ENCODE measurements around the gene HTR4. TPM values are rescaled to one million over a fixed set of nuclear protein-coding genes. Genes with fewer than 3 reads are reported as not detected.
A peak's percentile ranks its signal among the peaks of the same experiment; 100 is the strongest.

Gene HTR4
- total RNA-seq, 6 donors from 2014 or later = 0.09 TPM; not detected in 5

GRCh38 chr5:148697180-148697808 lies 43.0 kb upstream of the HTR4 start:
- ATAC-seq (ENCODE audit: low FRiP score in 2 of 2) (peak; percentile 63 to 75), DNase-seq (no peak)
- H3K27me3 ChIP-seq = no peaks in the 10 kb centered on the region
- H3K4me1 ChIP-seq = no peaks in the 10 kb centered on the region
- H3K9me3 ChIP-seq = peaks cover 0 to 4% (median 0%) of the 10 kb centered on the region in 4 donors
- no peak overlapping the region for H3K4me3 ChIP-seq
- 69 to 71% methylated on average over 6 of the region's 6 CpGs for WGBS, 2 donors
- no peak for TF ChIP-seq CTCF (IDR thresholded peaks at IDR 0.05)
- TF ChIP-seq EP300 (IDR thresholded peaks at IDR 0.05) = no peak
- no peak for TF ChIP-seq POLR2A (IDR thresholded peaks at IDR 0.05)
- no peak for TF ChIP-seq POLR2AphosphoS5 (IDR thresholded peaks at IDR 0.05)
- no peaks in the 10 kb centered on the region for H3K36me3 ChIP-seq
- H3K27ac ChIP-seq = no peak overlapping the region

GRCh38 chr5:148696187-148697036 lies 42.1 kb upstream of the HTR4 start:
- no peak for DNase-seq
- no peaks in the 10 kb centered on the region for H3K27me3 ChIP-seq
- H3K27ac ChIP-seq = no peak overlapping the region
- no peaks in the 10 kb centered on the region for H3K36me3 ChIP-seq
- ATAC-seq (ENCODE audit: low FRiP score in 2 of 2) = no peak
- no peak overlapping the region for H3K4me3 ChIP-seq
- H3K9me3 ChIP-seq = no peaks in the 10 kb centered on the region
- TF ChIP-seq CTCF (IDR thresholded peaks at IDR 0.05) (no peak), POLR2AphosphoS5 (IDR thresholded peaks at IDR 0.05) (no peak), EP300 (IDR thresholded peaks at IDR 0.05) (no peak), POLR2A (IDR thresholded peaks at IDR 0.05) (no peak)
- H3K4me1 ChIP-seq = no peaks in the 10 kb centered on the region
- 85 to 93% methylated on average over 3 of the region's 3 CpGs for WGBS, 2 donors

- Histone ChIP-seq H3K4me3 (no peak overlapping the region), H3K9me3 (peaks cover 0 to 3% (median 0%) of the 10 kb centered on the region in 4 donors), H3K4me1 (no peaks in the 10 kb centered on the region), H3K36me3 (no peaks in the 10 kb centered on the region), H3K27ac (no peak overlapping the region), H3K27me3 (no peaks in the 10 kb centered on the region)
- no peak for ATAC-seq (ENCODE audit: low FRiP score in 2 of 2)
- no peak for DNase-seq
- no peak for TF ChIP-seq POLR2A (IDR thresholded peaks at IDR 0.05)
- no peak for TF ChIP-seq EP300 (IDR thresholded peaks at IDR 0.05)
- no peak for TF ChIP-seq POLR2AphosphoS5 (IDR thresholded peaks at IDR 0.05)
- no peak for TF ChIP-seq CTCF (IDR thresholded peaks at IDR 0.05)
- WGBS, 2 donors = 72 to 80% methylated on average over 1 of the region's 1 CpG
Measured at GRCh38 chr5:148690945-148691344, 36.6 kb upstream of the HTR4 start.

GRCh38 chr5:148688787-148689186 lies 34.5 kb upstream of the HTR4 start:
- Histone ChIP-seq H3K27ac (no peak overlapping the region), H3K4me3 (no peak overlapping the region), H3K9me3 (peaks cover 0 to 3% (median 0%) of the 10 kb centered on the region in 4 donors), H3K4me1 (no peaks in the 10 kb centered on the region), H3K27me3 (no peaks in the 10 kb centered on the region), H3K36me3 (no peaks in the 10 kb centered on the region)
- ATAC-seq (ENCODE audit: low FRiP score in 2 of 2) (no peak), DNase-seq (no peak)
- TF ChIP-seq CTCF (IDR thresholded peaks at IDR 0.05) (no peak), POLR2A (IDR thresholded peaks at IDR 0.05) (no peak), POLR2AphosphoS5 (IDR thresholded peaks at IDR 0.05) (no peak), EP300 (IDR thresholded peaks at IDR 0.05) (no peak)
